Peyer's patch (tissue), 4 donors: ENCODE measurements around the gene CHST3.

Source experiments
- POLR2A ChIP-seq, 2 donors: fragments of 450-650 bp; IDR thresholded peaks; one replicate each; pipeline ENCODE4 v1.5.1; 2017; ENCODE audit warnings: antibody characterized with exemption in 2 of 2, mild to moderate bottlenecking in 2 of 2, moderate library complexity in 2 of 2
- TF ChIP-seq, protein P1 (sequence below), 6 experiments: fragments of 450-650 bp in 4 of 6; fragments of 200-600 bp in 2 of 6; sonication (generic) in 1 of 6; IDR thresholded peaks; one replicate each; pipeline ENCODE4 v1.5.1; 2017 to 2019; ENCODE audit warnings: antibody characterized with exemption in 6 of 6, mild to moderate bottlenecking in 3 of 6, moderate library complexity in 1 of 6

DNA sequence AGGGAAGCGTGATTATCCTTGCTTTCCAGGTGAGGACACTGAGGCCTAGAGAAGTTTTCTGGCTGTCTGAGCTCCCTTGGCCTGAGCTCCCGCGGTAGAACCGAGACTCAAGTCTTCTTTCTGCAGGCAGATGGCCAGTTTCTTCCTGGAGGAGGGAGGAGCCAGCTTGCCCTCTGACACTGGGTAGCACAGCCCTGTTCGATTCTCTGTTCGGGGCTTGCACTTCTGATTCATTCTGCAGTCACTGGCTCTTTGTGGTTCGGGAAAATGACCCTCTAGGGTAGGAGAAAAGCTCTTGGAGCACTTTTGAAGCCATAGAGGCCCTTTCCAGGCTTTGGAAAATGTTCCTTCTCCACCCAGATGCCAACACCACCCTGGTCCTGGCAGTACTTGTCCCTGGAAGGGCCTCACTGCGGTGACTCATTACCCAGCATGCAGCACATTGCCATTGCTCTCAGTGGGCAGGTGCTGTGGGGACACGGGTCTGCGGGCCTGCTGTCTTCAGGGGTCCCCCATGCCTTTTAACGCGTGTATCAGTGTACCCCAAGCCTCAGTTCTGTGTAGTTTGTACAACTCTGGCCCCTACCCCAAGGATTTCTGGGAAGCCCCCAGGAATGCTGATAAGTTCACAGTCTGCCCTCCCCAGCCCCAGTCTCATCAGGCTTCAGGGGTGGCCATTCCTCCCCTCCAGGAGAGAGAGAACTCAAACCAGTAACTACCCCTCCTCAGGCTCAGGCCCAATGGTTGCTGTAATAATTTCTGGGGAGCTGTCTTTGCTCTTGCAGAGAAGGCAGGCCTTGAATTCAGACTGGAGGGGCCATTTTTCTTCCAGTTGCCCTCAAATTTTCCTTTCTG, 11.9 kb downstream of the CHST3 start:
- TF ChIP-seq, protein P1, sequence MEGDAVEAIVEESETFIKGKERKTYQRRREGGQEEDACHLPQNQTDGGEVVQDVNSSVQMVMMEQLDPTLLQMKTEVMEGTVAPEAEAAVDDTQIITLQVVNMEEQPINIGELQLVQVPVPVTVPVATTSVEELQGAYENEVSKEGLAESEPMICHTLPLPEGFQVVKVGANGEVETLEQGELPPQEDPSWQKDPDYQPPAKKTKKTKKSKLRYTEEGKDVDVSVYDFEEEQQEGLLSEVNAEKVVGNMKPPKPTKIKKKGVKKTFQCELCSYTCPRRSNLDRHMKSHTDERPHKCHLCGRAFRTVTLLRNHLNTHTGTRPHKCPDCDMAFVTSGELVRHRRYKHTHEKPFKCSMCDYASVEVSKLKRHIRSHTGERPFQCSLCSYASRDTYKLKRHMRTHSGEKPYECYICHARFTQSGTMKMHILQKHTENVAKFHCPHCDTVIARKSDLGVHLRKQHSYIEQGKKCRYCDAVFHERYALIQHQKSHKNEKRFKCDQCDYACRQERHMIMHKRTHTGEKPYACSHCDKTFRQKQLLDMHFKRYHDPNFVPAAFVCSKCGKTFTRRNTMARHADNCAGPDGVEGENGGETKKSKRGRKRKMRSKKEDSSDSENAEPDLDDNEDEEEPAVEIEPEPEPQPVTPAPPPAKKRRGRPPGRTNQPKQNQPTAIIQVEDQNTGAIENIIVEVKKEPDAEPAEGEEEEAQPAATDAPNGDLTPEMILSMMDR (IDR thresholded peaks at IDR 0.05) = no peak
- no peak for TF ChIP-seq POLR2A (IDR thresholded peaks at IDR 0.05)
